Psoas muscle (tissue), 8 donors: ENCODE results near the gene ZSWIM6. TPM values are rescaled to one million over a fixed set of nuclear protein-coding genes. Genes with fewer than 3 reads are reported as not detected.

Experiments
- ATAC-seq, 4 donors: fragments of 200-7000 bp; cut with Tn5 transposase; one replicate each; pipeline ENCODE4 v1.9.1; 2020; ENCODE audit warnings: moderate library complexity in 3 of 4, mild to moderate bottlenecking in 2 of 4
- DNase-seq, 2 donors: peaks; one replicate each; pipeline ENCODE4 v3.0.0-alpha.2; 2020
- H3K27ac ChIP-seq: fragments of 200-600 bp; one replicate; pipeline ENCODE4 v1.8.0; 2022
- H3K27me3 ChIP-seq, 3 donors: fragments of 200-600 bp in 1 of 3; one replicate each; pipeline versions ENCODE4 v1.6.1 to v1.8.0; 2013 to 2022; ENCODE audit warnings: low read length in 2 of 3, mild to moderate bottlenecking in 2 of 3, moderate library complexity in 1 of 3; ENCODE audit not compliant: insufficient read depth in 3 of 3
- H3K36me3 ChIP-seq, 2 donors: fragments of 200-600 bp in 1 of 2; one replicate each; pipeline versions ENCODE4 v1.6.1 to v1.8.0; 2013 to 2022; ENCODE audit warnings: low read depth in 1 of 2, mild to moderate bottlenecking in 1 of 2, moderate library complexity in 1 of 2; ENCODE audit not compliant: insufficient read depth in 1 of 2
- H3K4me1 ChIP-seq: fragments of 200-600 bp; one replicate; pipeline ENCODE4 v1.8.0; 2022
- H3K4me3 ChIP-seq: fragments of 200-600 bp; one replicate; pipeline ENCODE4 v1.8.0; 2022; ENCODE audit warnings: mild to moderate bottlenecking
- H3K9me3 ChIP-seq: fragments of 200-600 bp; one replicate; pipeline ENCODE4 v1.8.0; 2022
- CTCF ChIP-seq: fragments of 200-600 bp; IDR thresholded peaks from one replicate; pipeline ENCODE4 v1.8.0; 2022; ENCODE audit warnings: antibody characterized with exemption
- WGBS, 3 donors: extraction: QIAGEN DNeasy Blood & Tissue Kit; methylation state at CpG; one replicate each; pipeline versions ENCODE4 v1.1.6 to v1.1.7; 2013; 5-methylcytosine and 5-hydroxymethylcytosine counted together
- intact Hi-C, 2 donors: fragments of 100-400 bp; cut with DNase I; formaldehyde crosslinking; loops; one replicate each; pipeline versions ENCODE4 v1.11.0 to v1.14.2; 2022
- polyA plus RNA-seq, 3 donors: library from polyadenylated mRNA; stranded (reverse); fragments of 200-250 nt; gene quantifications; one replicate each; pipeline ENCODE4 v1.2.3, GENCODE V29; 2013
- total RNA-seq, 4 donors: library from RNA; stranded (reverse); fragmentation: NEBNext Ultra II Directional in 2 of 4; extraction: Animal tissue kit (Norgen Biotek cat#: 25700) in 2 of 4; gene quantifications; one replicate each; pipeline versions ENCODE4 v1.2.1 to v1.2.4, GENCODE V29; 2021 to 2023
- donor health status: healthy with polysubstance abuse.
- donor health status: DM: no; HTN: no; CAD: no; lungs with moderate emphysema.
- donor health status: Bipolar disorder and iron deficiency.
- donor health status: healthy.
- donor health status: DM: yes; HTN: yes; CAD: no.
- donor health status: DM: no; HTN: no; CAD: no.
- donor health status: DM: no; HTN: no; CAD: no.
- donor health status: DM: yes; HTN: yes; CAD: no.

The ZSWIM6 gene
- total and polyA plus RNA-seq, 7 donors = 1.4 to 6.3 (median 4.0) TPM

- DNase-seq (no peak), ATAC-seq (no peak)
- TF ChIP-seq CTCF = no peak
- no peaks in the 10 kb centered on the region for H3K36me3 ChIP-seq
- intact Hi-C loops = no loop called here
- no peaks in the 10 kb centered on the region for H3K9me3 ChIP-seq
- WGBS, 3 donors = 69 to 75% (median 73%) methylated on average over 3 of the region's 3 CpGs
- no peaks in the 10 kb centered on the region for H3K27me3 ChIP-seq
- H3K4me1 ChIP-seq = peaks cover under 1% of the 10 kb centered on the region
- no peak overlapping the region for H3K4me3 ChIP-seq
- H3K27ac ChIP-seq = no peak overlapping the region
Observed at GRCh38 chr5:61501971-61502370, 169.9 kb downstream of the ZSWIM6 start.

- TF ChIP-seq CTCF = no peak
Observed at GRCh38 chr5:61504143-61504770, 172.2 kb downstream of the ZSWIM6 start.

GRCh38 chr5:61505281-61505680 is 173.2 kb downstream of the ZSWIM6 start:
- H3K4me1 ChIP-seq = no peaks in the 10 kb centered on the region
- no peak overlapping the region for H3K27ac ChIP-seq
- TF ChIP-seq CTCF = no peak
- H3K27me3 ChIP-seq = no peaks in the 10 kb centered on the region
- no peaks in the 10 kb centered on the region for H3K36me3 ChIP-seq
- intact Hi-C loops = no loop called here
- no peak overlapping the region for H3K4me3 ChIP-seq
- no peak for ATAC-seq
- no peaks in the 10 kb centered on the region for H3K9me3 ChIP-seq
- no peak for DNase-seq

More at GRCh38 chr5:61504143-61504770, 172.2 kb downstream of the ZSWIM6 start:
- DNase-seq (no peak), ATAC-seq (no peak)
- H3K9me3 ChIP-seq = no peaks in the 10 kb centered on the region
- intact Hi-C loops = no loop called here
- no peak overlapping the region for H3K27ac ChIP-seq
- H3K36me3 ChIP-seq = no peaks in the 10 kb centered on the region
- H3K4me1 ChIP-seq = no peaks in the 10 kb centered on the region
- H3K4me3 ChIP-seq = no peak overlapping the region
- no peaks in the 10 kb centered on the region for H3K27me3 ChIP-seq
- 44 to 100% (median 49%) methylated on average over 1 of the region's 1 CpG for WGBS, 3 donors

GRCh38 chr5:61507232-61507631 is 175.2 kb downstream of the ZSWIM6 start:
- TF ChIP-seq CTCF = no peak
- intact Hi-C loops = no loop called here

GRCh38 chr5:61516946-61517345 is 184.9 kb downstream of the ZSWIM6 start:
- no peak overlapping the region for H3K27ac ChIP-seq
- 97 to 100% (median 98%) methylated on average over 2 of the region's 2 CpGs for WGBS, 3 donors
- H3K9me3 ChIP-seq = no peaks in the 10 kb centered on the region
- no peaks in the 10 kb centered on the region for H3K4me1 ChIP-seq
- no peak overlapping the region for H3K4me3 ChIP-seq
- DNase-seq = no peak
- no peak for TF ChIP-seq CTCF
- no peak for ATAC-seq
- intact Hi-C loops = no loop called here
- H3K27me3 ChIP-seq = no peaks in the 10 kb centered on the region
- H3K36me3 ChIP-seq = no peaks in the 10 kb centered on the region

More at GRCh38 chr5:61507232-61507631, 175.2 kb downstream of the ZSWIM6 start:
- DNase-seq = no peak
- Histone ChIP-seq H3K4me3 (no peak overlapping the region), H3K9me3 (no peaks in the 10 kb centered on the region), H3K4me1 (no peaks in the 10 kb centered on the region), H3K27me3 (no peaks in the 10 kb centered on the region), H3K36me3 (no peaks in the 10 kb centered on the region), H3K27ac (no peak overlapping the region)
- no peak for ATAC-seq
